ENCODE results near the gene TXNRD3. TPM values are rescaled to one million over a fixed set of nuclear protein-coding genes. Genes with fewer than 3 reads are reported as not detected.
"Not testable (repeated sequence)": the region's sequence is repeated elsewhere in the genome, so short reads cannot be mapped to it uniquely, and the experiment has no call there.

Gene TXNRD3
- total RNA-seq, 2 donors from 2014 or later = 10.6 to 13.5 TPM

GRCh38 chr3:126604691-126605090 lies 50.2 kb downstream of the TXNRD3 start:
- Histone ChIP-seq H3K9me3 (no peaks in the 10 kb centered on the region), H3K36me3 (replicated peaks in 1 of 2; ENCODE audit: insufficient read depth in 1 of 2, low read depth in 2 of 2) (peaks cover 0 to 8% of the 10 kb centered on the region in 2 donors), H3K27me3 (no peaks in the 10 kb centered on the region), H3K4me3 (no peak overlapping the region), H3K27ac (no peak overlapping the region), H3K4me1 (no peaks in the 10 kb centered on the region)
- TF ChIP-seq CTCF (IDR thresholded peaks at IDR 0.05) (no peak), POLR2A (IDR thresholded peaks at IDR 0.05) (no peak)
- DNase-seq (no peak), ATAC-seq (no peak)
- WGBS, 2 donors = 95 to 96% methylated on average over 6 of the region's 6 CpGs
- intact Hi-C loops (cut with DNase I) = no loop called here

- DNase-seq (no peak), ATAC-seq (no peak)
- H3K27me3 ChIP-seq = no peaks in the 10 kb centered on the region
- no peaks in the 10 kb centered on the region for H3K9me3 ChIP-seq
- TF ChIP-seq CTCF (IDR thresholded peaks at IDR 0.05) (no peak), POLR2A (IDR thresholded peaks at IDR 0.05) (no peak)
- H3K27ac ChIP-seq = no peak overlapping the region
- intact Hi-C loops (cut with DNase I) = no loop called here
- no peaks in the 10 kb centered on the region for H3K36me3 ChIP-seq (replicated peaks in 1 of 2; ENCODE audit: insufficient read depth in 1 of 2, low read depth in 2 of 2)
- H3K4me3 ChIP-seq = no peak overlapping the region
- H3K4me1 ChIP-seq = no peaks in the 10 kb centered on the region
- 0% methylated on average over 1 of the region's 1 CpG for WGBS, 2 donors
Observed at GRCh38 chr3:126599101-126599500, 55.8 kb downstream of the TXNRD3 start.

GRCh38 chr3:126595479-126595878 lies 59.4 kb downstream of the TXNRD3 start:
- H3K4me1 ChIP-seq; H3K27ac ChIP-seq; H3K9me3 ChIP-seq; H3K4me3 ChIP-seq; intact Hi-C loops (cut with DNase I); DNase-seq; H3K27me3 ChIP-seq; H3K36me3 ChIP-seq (replicated peaks in 1 of 2; ENCODE audit: insufficient read depth in 1 of 2, low read depth in 2 of 2); ATAC-seq: not testable (repeated sequence)
- 88 to 90% methylated on average over 4 of the region's 4 CpGs for WGBS, 2 donors

- H3K27me3 ChIP-seq; H3K9me3 ChIP-seq; ATAC-seq; intact Hi-C loops (cut with DNase I); H3K4me3 ChIP-seq; DNase-seq; H3K27ac ChIP-seq; H3K4me1 ChIP-seq; H3K36me3 ChIP-seq (replicated peaks in 1 of 2; ENCODE audit: insufficient read depth in 1 of 2, low read depth in 2 of 2): not testable (repeated sequence)
- 59 to 65% methylated on average over 5 of the region's 5 CpGs for WGBS, 2 donors
Observed at GRCh38 chr3:126591515-126591914, 63.4 kb downstream of the TXNRD3 start.

- Histone ChIP-seq H3K36me3 (replicated peaks in 1 of 2; ENCODE audit: insufficient read depth in 1 of 2, low read depth in 2 of 2) (no peaks in the 10 kb centered on the region), H3K9me3 (peaks cover 0 to 9% (median 0%) of the 10 kb centered on the region in 3 donors), H3K27me3 (no peaks in the 10 kb centered on the region), H3K4me3 (no peak overlapping the region), H3K4me1 (no peaks in the 10 kb centered on the region), H3K27ac (no peak overlapping the region)
- TF ChIP-seq CTCF (IDR thresholded peaks at IDR 0.05) = no peak
- no peak for TF ChIP-seq POLR2A (IDR thresholded peaks at IDR 0.05)
- no peak for DNase-seq
- intact Hi-C loops (cut with DNase I) = no loop called here
- ATAC-seq = no peak
- WGBS, 2 donors = 68 to 79% methylated on average over 4 of the region's 4 CpGs
Observed at GRCh38 chr3:126582311-126582710, 72.6 kb downstream of the TXNRD3 start.

GRCh38 chr3:126581569-126581968 lies 73.4 kb downstream of the TXNRD3 start:
- no peak for TF ChIP-seq CTCF (IDR thresholded peaks at IDR 0.05)
- TF ChIP-seq POLR2A (IDR thresholded peaks at IDR 0.05) = no peak
- no peak overlapping the region for H3K4me3 ChIP-seq
- intact Hi-C loops (cut with DNase I) = no loop called here
- H3K27me3 ChIP-seq = no peaks in the 10 kb centered on the region
- peaks cover 0 to 2% (median 0%) of the 10 kb centered on the region in 3 donors for H3K9me3 ChIP-seq
- H3K27ac ChIP-seq = no peak overlapping the region
- ATAC-seq = no peak
- H3K36me3 ChIP-seq (replicated peaks in 1 of 2; ENCODE audit: insufficient read depth in 1 of 2, low read depth in 2 of 2) = no peaks in the 10 kb centered on the region
- no peak for DNase-seq
- H3K4me1 ChIP-seq = no peaks in the 10 kb centered on the region
- WGBS, 2 donors = 65 to 71% methylated on average over 2 of the region's 2 CpGs
